Measurements from ENCODE around the gene HAUS2.
"Not testable (repeated sequence)": the region's sequence is repeated elsewhere in the genome, so short reads cannot be mapped to it uniquely, and the experiment has no call there.

HAUS2 gene

DNA sequence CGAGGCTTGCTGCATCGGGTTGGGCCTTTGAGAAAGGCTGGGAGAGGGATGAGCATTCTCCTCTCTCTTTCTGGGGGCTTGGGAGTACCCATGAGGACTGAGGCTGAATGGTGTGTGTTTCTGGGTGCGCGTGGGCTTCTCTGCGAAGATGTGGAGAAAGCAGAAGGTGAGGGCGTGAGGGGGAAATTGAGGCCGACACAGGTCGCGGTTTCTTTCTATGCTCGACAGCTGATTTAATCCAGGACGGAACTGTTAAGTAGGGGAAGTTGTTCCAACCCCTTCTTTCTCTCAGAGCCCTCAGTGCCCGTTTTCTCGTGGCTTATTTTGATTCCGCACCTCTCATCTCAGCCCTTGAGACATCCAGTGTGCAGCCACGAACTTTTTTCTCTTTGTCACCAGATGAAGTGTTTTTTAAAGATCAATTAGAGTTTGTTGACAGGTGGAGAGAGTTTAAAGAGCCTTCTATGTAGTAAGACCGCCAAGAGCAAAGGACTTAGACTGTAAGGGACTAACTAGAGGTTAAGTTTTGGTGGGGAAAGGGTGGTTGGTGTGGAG lies 27.5 kb downstream of the HAUS2 start:
- no peak for DNase-seq

DNA sequence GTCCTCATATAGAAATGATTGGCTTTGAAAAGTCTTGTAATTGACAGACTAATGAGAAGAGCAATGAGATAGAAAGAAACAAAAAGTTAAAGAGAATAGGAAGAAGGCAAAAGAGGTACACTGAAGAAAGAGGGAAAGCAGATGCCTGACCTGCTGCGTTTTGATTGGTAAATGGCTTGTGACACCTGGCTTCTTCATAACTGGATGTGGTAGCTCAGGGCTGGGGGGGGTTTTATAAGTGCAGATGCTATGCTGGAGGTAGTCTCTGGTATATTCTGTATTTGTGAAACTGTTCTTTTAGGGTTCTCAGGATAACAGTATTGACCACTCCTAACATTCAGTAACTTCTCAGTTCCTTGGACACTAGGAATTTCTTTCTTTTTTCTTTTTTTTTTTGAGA lies 28.1 kb downstream of the HAUS2 start:
- DNase-seq, result no peak

DNA sequence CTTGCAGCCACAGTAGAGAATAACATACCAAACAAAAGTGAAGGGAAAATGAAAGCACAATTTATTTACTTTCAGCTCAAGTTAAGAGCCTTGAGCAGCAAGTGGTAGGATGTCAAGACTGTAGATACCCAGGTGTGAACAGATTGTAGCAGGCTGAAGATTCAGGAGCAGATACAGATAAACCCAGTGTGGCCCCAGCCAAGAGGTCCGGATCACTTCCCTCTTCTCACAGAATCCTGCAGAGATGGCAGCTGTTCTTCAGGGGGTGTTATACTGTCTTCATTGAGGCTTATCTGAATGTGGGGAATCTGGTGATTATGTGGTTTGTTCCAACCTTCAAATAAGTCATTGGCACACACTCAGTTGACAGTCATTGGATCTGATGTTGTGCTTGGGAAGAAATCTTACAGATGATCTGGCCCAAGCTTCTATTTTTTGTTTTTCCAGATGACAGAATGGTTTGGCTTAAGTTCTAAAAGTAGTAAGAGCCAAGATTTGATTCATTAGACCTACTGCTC lies 28.9 kb downstream of the HAUS2 start:
- no peak for DNase-seq

DNA sequence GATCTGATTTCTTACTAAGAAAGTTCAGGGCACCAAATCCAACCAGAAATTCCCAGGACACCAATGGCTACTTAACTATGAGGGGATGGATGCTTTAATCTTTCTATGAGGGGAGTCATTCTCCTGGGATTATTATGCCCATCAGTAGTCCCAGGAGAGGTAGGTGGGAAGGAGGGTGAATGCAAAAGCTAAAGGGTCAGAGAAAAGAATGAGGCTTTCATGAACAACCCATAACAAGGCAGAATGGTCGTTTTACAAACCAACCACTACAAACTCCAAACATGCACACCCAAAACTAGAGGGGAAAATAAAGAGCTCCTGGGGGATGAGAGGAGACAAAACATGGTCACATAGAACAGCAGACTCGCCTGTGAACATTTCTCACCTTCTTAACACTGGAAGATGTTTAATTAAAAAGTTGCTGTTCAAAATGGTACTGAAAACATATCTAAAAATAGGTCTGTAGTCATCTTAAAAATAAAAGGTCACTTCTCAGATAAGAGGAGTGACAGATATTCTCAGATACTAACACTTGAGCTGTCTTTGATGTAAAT lies 30.4 kb downstream of the HAUS2 start:
- no peak for DNase-seq

DNA sequence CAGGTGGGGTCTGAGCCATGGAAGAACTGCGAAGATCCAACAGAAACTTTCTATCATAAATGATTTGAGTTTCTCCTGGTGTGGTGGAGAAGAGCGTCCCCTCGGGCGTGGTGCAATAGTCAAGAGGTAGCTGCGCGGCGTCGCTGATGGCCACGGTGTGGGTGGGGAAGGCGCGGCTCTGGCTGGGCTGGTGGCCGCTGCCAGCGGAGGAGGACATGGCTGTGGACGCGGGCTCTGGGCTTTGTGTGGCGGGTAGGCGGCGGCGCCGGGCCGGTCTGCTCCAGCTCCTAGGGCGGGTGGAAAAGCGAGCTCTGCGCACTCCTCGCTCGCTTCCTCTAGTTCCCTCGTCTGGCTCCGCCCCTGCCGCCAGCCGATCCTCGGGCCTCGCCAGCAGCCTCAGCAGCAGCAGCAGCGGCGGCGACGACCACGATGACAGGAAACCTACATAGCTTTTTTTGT lies 32.7 kb downstream of the HAUS2 start:
- peak; percentile 78 for DNase-seq

DNA sequence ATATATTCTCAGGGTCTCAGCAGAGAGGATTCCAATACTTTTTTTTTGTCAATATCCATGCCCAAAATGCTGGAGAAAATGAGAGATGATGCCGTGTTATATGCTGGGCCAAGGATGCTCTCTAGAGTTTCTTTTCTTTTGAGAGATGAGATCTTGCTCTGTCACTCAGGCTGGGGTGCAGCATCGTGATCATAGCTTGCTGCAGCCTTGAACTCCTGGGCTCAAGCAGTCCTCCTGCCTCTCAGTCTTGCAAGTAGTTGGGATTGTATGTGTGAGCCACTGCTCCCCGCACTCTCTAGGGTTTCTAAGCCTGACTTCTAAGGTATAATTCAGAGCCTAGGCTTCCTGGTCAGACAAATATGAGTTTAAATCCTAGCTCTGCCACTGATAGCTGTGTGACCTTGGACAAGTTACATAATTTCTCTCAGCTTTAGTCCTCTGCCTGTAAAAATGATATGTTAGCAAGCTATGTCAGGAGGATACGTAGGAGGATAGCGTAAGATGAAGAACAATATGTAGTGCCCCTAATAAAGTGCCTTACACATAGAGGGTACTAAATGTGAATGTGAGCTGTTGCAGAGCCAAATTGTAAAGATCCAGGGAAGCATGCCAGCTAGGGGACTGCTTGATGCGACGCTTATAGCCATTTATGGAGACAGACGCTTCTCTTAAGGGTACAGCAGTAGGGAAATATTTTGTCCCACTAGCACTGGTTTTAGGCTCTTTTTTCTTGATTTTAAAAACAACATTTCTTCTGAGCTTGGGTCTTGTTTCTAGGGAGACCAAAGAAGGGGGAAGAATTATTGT lies 34.1 kb downstream of the HAUS2 start:
- no peak for DNase-seq

DNA sequence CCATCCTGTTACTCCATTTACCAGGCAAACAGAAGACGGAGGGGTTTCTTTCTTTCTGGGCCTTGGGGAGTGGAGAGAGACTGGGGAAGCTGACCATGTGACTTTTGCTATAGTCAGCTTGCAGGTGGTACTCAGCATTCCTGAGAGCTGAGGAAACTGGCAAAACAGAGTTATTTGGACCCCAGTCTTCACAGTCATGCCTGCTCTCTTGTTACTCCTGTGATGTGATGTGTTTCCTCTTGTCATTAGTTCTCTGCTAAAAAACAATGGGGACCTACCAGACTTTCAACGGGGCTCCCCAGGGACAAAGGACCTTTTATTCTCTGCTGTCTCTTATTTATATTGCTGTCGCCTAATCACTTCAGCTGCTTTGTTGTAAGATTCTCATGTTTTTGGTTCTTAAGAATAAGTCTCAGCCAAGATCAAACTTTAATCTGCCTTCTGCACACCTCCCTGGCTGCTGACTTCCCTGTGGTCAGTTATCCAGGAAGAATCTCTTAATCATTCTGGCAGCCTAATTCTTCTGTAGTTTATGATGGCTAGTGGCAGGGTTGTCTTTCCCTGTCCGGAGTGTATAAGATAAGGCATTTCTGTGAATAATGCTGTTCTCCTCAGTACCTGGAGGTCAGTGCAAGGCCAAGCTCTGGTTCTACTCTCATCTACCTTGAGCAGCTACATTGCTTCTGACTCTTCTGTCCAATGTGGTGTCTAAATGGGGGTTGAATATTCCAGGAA lies 35.6 kb downstream of the HAUS2 start:
- DNase-seq, result no peak

DNA sequence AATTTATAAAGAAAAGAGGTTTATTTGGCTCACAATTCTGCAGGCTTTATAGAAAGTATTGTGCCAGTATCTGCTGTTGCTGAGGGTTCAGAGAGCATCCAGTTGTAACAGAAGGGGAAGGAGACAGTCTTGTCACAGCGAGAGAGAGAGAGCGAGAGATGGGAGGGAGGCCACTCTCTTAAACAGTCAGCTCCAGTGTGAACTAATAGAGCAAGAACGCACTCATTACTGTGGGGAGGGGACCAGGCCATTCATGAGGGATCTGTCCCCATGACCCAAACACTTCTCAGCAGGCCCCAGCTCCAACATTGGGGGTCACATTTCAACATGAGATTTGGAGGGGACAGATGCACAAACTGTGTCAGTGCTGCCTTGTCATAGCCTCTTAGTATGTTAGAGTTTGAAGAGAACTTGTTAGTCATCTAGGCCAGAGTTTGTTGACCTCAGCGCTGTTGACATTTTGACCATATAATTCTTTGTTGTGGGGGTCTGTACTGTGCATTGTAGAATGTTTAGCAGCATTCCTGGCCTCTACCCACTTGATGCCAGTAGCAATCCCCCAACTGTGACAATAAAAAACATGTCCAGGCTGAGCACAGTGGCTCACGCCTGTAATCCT lies 42.1 kb downstream of the HAUS2 start:
- DNase-seq, result no peak

DNA sequence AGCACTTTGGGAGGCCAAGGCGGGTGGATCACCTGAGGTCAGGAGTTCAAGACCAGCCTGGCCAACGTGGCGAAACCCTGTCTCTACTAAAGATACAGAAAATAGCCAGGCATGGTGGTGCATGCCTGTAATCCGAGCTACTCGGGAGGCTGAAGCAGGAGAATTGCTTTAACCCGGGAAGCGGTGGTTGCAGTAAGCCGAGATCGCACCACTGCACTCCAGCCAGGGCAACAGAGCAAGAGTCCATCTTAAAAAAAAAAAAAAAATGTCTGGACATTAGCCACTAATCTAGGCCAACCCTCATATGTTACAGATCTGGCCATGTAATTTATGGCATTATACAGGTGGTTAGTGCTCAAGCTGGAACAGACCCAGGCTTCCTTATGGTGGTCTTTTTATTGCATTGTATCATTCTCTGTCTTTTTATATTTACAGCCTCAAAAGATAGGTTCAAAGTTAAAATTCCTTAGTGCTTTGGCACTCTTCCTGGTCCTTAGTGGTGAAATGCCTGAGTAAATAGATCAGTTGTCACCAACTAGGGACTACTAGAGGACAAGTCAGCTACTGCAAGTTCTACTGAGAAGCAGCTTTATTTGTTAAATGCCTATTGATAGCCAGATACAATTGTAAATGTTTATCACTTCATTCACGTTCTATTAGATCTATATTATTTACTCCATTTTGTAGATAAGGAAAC lies 42.7 kb downstream of the HAUS2 start:
- DNase-seq, result no peak

DNA sequence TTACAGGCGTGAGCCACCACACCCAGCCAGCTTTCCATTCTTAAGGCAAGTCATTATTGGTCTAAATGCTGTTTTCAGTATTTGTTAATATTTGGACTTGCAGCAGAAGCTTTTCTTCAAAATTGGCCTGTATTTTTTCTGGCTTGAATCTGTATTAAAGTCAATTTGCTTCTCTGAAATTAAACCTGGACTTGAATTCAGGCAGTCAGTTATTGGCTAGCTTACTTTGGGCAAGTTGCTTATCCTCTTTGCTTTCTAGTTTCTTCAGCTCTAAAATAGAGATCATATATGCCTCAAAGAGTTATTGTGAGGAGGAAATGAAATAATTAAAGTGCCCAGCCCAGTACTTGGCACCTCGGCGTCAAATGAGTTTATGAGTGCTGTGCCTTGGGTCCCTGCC lies 44.1 kb downstream of the HAUS2 start:
- DNase-seq, result no peak

DNA sequence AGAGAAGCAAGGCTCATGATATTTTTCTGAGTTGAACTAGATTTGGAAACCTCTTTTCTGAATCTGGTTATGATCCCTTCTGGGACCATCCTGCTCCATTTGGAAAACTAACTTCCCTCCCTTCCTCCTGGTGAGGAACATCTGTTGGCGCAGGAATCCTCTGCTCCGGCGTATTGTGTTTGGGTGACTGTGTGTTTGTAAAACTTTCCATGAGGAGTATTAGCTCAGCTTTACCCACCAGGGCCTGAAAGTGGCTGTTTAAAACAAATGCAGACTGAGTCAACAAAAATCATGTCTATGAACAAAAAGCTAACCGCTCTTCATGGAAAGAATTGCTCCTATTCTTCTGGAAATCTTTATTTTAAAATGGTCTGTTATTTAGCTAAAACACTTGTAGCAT lies 44.5 kb downstream of the HAUS2 start:
- no peak for DNase-seq

DNA sequence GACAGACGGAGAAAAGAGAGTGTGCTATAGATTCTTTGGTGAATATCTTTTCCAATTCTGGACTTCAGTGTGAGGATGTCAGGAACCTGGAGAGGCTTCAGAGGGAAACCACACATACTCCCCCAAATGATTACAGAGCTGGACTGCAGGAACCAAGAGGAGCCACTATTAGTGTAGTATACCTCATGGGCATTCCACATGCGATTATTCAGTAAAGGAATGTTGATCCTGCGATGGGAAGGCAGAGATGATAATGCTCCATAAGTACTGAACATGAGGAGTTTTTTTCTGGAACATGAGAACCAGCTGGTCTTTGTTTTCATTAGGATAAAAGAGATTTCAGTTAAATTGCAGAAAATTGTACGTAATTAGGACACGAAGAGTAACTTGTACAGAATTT lies 45.5 kb downstream of the HAUS2 start:
- no peak for DNase-seq

DNA sequence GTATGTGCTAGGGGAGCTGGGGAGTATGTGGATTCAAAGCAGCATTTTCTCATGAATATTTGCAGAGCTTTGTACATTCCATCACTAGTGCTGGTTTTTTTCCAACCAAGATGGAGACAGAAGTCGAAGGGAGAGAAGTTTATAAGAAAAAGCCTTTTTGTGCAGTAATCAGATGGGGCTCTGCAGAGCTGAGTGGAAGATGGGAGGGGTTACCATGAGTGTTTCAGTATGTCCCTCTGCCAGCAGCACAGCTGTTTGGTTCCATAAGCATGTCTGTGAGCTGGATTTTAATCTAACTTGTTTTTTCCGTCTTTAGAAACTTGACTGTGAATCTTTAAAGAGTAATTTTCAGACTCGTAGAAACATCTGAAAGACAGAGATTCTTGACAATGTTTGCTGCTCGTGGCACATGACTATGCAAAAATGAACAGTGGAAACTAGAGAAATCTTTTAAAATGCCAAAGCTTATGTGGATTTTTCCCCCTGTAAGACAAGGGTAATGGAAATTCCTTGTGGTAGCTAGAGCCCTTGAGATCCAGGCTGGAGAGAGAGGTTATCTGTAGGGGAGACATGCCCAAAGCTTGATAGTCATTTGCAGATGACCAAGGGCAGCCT lies 47.1 kb downstream of the HAUS2 start:
- no peak for DNase-seq

DNA sequence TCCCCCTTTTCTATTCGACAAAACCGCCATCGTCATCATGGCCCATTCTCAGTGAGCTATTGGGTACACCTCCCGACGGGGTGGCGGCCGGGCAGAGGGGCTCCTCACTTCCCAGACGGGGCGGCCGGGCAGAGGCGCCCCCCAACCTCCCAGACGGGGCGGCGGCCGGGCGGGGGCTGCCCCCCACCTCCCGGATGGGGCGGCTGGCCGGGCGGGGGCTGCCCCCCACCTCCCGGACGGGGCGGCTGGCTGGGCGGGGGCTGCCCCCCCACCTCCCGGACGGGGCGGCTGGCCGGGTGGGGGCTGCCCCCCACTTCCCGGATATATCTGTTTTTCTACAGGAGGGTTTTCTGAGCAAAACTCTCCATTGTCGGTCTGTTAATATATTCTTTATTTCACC lies 52.7 kb downstream of the HAUS2 start:
- DNase-seq, result not testable (repeated sequence)

DNA sequence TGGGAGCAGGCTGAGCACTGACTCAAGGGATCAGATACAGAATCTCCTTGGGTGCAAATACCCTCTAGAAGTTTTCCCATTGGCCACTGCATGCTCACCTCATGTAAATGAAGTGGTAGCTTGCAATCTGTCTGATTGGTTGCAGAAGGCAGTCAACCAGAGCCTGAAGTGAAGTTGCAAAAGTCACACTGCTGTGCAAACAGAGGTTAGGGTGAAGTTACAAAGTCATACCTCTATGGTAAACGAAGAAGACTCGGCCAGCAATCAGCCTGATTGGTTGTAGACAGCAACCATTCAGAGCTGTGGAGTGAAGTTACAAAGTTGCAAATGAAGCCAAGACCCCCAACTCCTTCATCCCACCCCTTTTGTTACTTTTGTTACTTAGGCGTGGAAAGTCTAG lies 53.9 kb downstream of the HAUS2 start:
- no peak for DNase-seq

DNA sequence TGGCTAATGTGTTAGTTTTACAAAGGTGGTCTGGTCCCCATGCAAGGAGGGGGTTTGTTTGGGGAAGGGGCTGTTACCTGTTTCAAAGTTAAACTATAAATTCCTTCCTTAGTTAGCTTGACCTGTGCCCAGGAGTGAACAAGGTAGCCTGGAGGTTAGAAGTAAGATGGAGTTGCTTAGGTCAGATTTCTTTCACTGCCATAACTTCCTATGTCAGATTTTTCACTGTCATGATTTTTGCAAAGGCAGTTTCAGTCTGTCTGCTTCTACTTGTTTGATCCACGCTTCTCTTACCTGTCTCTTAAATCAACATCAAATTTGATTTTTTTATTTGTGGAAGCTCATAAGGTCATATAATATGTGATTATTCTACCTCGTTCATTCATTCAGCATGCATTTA lies 55.3 kb downstream of the HAUS2 start:
- DNase-seq, result no peak

DNA sequence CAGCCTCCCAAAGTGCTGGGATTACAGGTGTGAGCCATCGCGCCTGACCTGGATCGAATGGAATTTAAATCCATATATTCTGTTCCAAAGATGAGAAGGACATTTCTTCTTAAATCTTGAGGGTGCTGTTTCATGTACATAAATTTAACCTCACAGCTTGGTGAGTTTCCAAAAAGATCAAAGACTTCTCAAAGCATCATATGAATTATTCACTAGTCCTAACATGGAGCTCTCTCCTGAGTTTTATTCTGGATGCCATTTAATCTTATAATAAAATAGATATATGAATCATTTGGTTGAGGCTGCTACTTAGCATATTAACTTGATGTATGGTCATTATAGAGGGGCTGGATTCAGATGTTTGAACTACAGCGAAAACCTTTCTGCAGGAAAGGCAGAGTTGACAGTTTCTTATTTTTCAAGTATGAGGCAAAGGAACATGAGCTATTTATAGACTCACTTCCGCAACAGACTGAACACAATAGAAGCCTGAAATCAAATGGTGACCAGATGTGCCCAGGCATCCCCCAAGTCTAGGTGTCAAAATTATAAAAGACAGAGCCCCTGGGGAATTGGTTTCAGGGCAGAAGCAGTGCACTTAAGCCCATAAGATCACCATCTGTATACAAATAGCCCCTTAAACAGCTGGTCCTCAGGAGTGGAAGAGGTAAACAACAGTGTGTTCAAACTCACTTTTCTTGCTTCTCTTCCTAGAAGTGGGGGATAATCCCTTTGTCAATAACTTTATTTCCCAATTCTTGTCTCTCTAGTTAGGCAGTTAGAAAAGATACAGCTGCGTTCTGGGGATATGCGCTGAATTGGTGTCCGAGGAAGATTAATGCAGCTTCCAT lies 56.5 kb downstream of the HAUS2 start:
- DNase-seq, result no peak

DNA sequence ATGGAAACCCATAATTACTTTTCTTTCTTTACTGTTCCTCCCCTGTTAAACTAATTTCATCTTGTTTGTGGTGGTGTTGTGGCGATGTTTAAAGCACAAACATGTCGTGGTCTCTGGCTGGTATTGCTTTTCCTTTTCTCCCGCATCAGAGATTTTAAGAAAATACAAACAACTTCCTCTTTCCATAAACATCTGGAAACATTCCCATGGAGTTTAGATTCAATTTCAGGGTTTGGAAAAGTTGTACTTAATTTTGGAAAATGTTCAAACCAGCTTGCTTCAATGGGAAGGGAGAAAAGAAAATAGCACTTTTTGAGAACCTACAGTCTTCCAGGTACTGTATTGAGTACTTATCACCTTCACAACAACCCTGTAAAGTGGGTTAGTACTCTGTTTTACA lies 57.2 kb downstream of the HAUS2 start:
- DNase-seq, result no peak

DNA sequence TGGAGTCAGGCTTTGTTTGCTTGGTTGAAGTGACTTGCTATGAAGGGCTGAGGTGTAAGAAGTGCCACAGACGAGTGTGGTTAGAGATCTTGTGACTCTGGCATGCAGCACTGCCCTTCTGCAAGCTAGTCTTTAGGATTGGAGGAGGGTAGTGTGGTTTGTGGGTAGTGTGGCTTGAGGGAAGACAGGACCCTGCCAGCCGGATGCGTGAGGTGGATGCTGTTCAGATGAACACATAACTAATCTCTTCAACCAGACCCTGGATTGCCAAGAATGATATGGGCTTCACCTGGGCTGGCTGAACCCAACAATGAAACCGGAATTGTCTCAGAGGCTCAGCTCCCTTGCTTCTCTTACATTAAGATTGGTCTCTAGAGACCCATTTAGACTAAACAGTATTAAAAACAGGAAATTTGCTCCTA lies 59.5 kb downstream of the HAUS2 start:
- peak; percentile 4 for DNase-seq

DNA sequence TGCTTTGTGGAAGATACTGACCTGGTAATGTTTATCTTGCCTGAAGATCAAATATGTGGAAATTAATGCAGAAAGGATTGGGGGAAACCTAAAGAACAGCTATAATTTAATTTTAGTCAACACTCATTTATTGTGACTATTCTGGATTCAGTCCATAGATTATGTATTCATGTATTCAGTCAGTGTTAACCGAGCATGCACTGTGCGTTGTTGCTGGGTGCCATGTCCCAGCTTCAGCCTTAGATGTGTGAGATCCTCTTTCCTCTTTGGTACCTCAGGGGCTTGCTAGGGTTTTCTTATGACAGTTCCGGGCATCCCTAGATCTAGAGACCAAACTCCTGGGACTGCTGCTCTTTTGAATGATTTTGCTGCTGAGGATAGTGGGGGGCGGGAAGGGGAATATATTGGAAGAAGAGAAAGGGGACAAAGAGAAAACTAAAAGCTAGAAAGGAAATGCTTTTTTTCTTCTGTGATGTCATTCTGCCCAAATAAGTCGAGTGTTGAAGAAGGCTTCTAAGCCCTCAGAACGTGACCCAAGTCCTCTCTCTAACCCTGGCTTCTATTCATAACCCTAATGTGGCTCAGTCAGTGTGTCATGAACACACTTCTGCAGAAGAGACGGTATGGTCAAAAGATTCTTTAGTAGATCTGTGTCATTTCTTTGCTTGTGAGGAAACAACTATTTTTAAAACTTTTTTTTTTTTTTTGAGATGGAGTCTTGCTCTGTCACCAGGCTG lies 60.3 kb downstream of the HAUS2 start:
- no peak for DNase-seq
